Measurements from ENCODE around the gene EIF5B. TPM values are rescaled to one million over a fixed set of nuclear protein-coding genes. Genes with fewer than 3 reads are reported as not detected.
A peak's percentile ranks its signal among the peaks of the same experiment; 100 is the strongest.

Gene EIF5B
- total RNA-seq, 2 experiments from 2014 or later = 70.2 to 71.1 TPM

DNA sequence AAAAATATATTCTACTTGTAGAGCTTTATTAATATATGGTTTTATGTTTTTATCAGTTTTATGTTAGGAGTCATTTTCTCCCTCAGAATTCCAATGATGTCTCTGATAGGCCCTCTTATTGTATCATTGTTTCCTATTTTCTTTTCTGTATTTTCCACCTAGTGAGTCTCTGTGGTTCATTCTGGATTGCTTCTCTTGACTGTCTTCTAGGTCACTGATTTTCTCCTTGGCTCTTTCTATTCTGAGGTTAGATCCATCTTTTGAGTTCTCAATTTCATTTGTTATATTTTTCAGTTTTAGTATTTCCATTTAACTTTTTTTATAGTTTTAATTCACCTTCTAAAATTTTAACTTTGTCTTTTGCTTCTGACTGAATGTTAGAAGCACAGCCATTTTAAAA lies 37.6 kb downstream of the EIF5B start:
- intact Hi-C loops (cut with micrococcal nuclease) = no loop called here
- no peak for DNase-seq
- Mint-ChIP-seq H3K9me3 (no peaks in the 10 kb centered on the region), H3K27me3 (ENCODE audit: low read depth) (no peaks in the 10 kb centered on the region), H3K4me3 (no peak overlapping the region), H3K4me1 (ENCODE audit: low read depth) (peaks cover 24% of the 10 kb centered on the region), H3K27ac (no peak overlapping the region), H3K36me3 (ENCODE audit: low read depth) (peaks cover 54% of the 10 kb centered on the region)
- CTCF ChIA-PET = interaction anchor here (0.6 to 0.9 kb wide), 2 partner anchors 15 to 25 kb away, joined by 3 to 5 read pairs; no protein-coding TSS in a partner anchor

- Mint-ChIP-seq H3K27me3 (ENCODE audit: low read depth) (no peaks in the 10 kb centered on the region), H3K4me3 (no peak overlapping the region), H3K36me3 (ENCODE audit: low read depth) (peaks cover 60% of the 10 kb centered on the region), H3K27ac (peak overlapping the region; percentile 57), H3K4me1 (ENCODE audit: low read depth) (peaks cover 35% of the 10 kb centered on the region), H3K9me3 (no peaks in the 10 kb centered on the region)
- intact Hi-C loops (cut with micrococcal nuclease) = loop anchor here (2.0 kb wide), 1 partner anchor 40 kb away; the partner anchor contains the start of genes EIF5B and TXNDC9
- CTCF ChIA-PET = no interaction called here
- no peak for DNase-seq
These were observed 39.2 kb downstream of the EIF5B start for GRCh38 chr2:99376254-99376864.

DNA sequence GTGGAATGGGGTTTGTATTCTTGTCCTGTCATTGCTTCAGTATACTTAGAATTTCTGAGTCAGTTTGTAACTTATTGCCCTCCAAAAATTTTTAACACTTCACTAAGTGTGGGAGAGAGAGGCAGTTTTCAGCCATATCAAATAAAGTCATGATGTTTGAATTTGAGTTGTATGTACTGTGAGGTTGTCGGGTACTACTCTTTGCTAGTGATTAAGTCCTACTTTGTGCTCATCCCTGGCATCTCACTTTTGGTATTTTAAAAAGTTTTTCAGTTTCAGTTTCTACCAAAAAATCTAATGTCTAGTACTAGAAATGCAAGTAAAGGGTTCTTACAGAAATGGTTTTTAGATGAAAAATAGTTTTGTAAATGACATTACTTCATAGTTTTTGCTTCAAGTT lies 40.7 kb downstream of the EIF5B start:
- no peaks in the 10 kb centered on the region for H3K9me3 Mint-ChIP-seq
- intact Hi-C loops (cut with micrococcal nuclease) = loop anchor here (1.0 to 2.0 kb wide), 2 partner anchors 30 to 41 kb away; partner anchors contain the start of genes EIF5B and TXNDC9
- no peak overlapping the region for H3K27ac Mint-ChIP-seq
- peaks cover 35% of the 10 kb centered on the region for H3K4me1 Mint-ChIP-seq (ENCODE audit: low read depth)
- H3K27me3 Mint-ChIP-seq (ENCODE audit: low read depth) = no peaks in the 10 kb centered on the region
- DNase-seq = no peak
- CTCF ChIA-PET = no interaction called here
- no peak overlapping the region for H3K4me3 Mint-ChIP-seq
- H3K36me3 Mint-ChIP-seq (ENCODE audit: low read depth) = peaks cover 54% of the 10 kb centered on the region

GRCh38 chr2:99380376-99381010 lies 43.3 kb downstream of the EIF5B start:
- DNase-seq = no peak
- CTCF ChIA-PET = interaction anchor here (0.6 kb wide), 1 partner anchor 9 kb away, joined by 4 read pairs; no protein-coding TSS in a partner anchor
- H3K36me3 Mint-ChIP-seq (ENCODE audit: low read depth) = peaks cover 49% of the 10 kb centered on the region
- intact Hi-C loops (cut with micrococcal nuclease) = no loop called here
- H3K9me3 Mint-ChIP-seq = no peaks in the 10 kb centered on the region
- no peak overlapping the region for H3K27ac Mint-ChIP-seq
- no peak overlapping the region for H3K4me3 Mint-ChIP-seq
- no peaks in the 10 kb centered on the region for H3K27me3 Mint-ChIP-seq (ENCODE audit: low read depth)
- H3K4me1 Mint-ChIP-seq (ENCODE audit: low read depth) = peaks cover 35% of the 10 kb centered on the region

GRCh38 chr2:99382143-99382542 lies 45.0 kb downstream of the EIF5B start:
- no peaks in the 10 kb centered on the region for H3K9me3 Mint-ChIP-seq
- H3K36me3 Mint-ChIP-seq (ENCODE audit: low read depth) = peaks cover 43% of the 10 kb centered on the region
- H3K4me1 Mint-ChIP-seq (ENCODE audit: low read depth) = peaks cover 24% of the 10 kb centered on the region
- no peak overlapping the region for H3K27ac Mint-ChIP-seq
- no peak overlapping the region for H3K4me3 Mint-ChIP-seq
- H3K27me3 Mint-ChIP-seq (ENCODE audit: low read depth) = no peaks in the 10 kb centered on the region
- no peak for DNase-seq
- intact Hi-C loops (cut with micrococcal nuclease) = no loop called here
- CTCF ChIA-PET = interaction anchor here (1.0 kb wide), 1 partner anchor 16 kb away, joined by 3 read pairs; no protein-coding TSS in a partner anchor

- Mint-ChIP-seq H3K36me3 (ENCODE audit: low read depth) (peaks cover 31% of the 10 kb centered on the region), H3K4me3 (no peak overlapping the region), H3K4me1 (ENCODE audit: low read depth) (no peaks in the 10 kb centered on the region), H3K27me3 (ENCODE audit: low read depth) (no peaks in the 10 kb centered on the region), H3K27ac (no peak overlapping the region), H3K9me3 (no peaks in the 10 kb centered on the region)
- intact Hi-C loops (cut with micrococcal nuclease) = no loop called here
- DNase-seq = no peak
- CTCF ChIA-PET = no interaction called here
These were observed 48.8 kb downstream of the EIF5B start for GRCh38 chr2:99386011-99386410.

- DNase-seq = no peak
- peaks cover 23% of the 10 kb centered on the region for H3K36me3 Mint-ChIP-seq (ENCODE audit: low read depth)
- H3K4me1 Mint-ChIP-seq (ENCODE audit: low read depth) = no peaks in the 10 kb centered on the region
- H3K4me3 Mint-ChIP-seq = no peak overlapping the region
- CTCF ChIA-PET = interaction anchor here (1.2 kb wide), 1 partner anchor 53 kb away, joined by 4 read pairs; the partner anchor contains the start of gene TXNDC9
- no peaks in the 10 kb centered on the region for H3K9me3 Mint-ChIP-seq
- H3K27me3 Mint-ChIP-seq (ENCODE audit: low read depth) = no peaks in the 10 kb centered on the region
- no peak overlapping the region for H3K27ac Mint-ChIP-seq
- intact Hi-C loops (cut with micrococcal nuclease) = no loop called here
These were observed 51.7 kb downstream of the EIF5B start for GRCh38 chr2:99388892-99389291.

DNA sequence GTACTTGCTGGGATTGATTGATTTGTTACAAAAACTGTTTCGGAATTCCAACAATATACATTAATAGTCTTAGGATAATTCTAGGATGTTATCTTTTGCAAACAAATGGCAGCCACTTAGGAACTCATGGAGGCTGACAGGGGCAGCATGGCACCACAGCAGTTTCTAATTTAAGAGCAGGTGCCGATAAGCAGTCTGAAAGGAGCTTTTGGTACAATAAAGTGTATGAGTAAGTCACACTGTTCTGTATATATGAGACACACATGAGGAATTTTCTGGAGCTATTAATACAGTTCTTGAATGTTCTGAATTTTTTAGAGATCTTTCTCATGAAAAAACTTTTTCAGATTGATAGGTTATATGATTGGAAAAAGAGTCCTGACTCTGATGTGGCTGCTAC lies 52.2 kb downstream of the EIF5B start:
- Mint-ChIP-seq H3K36me3 (ENCODE audit: low read depth) (peaks cover 24% of the 10 kb centered on the region), H3K27ac (peak overlapping the region; percentile 59), H3K4me3 (no peak overlapping the region), H3K27me3 (ENCODE audit: low read depth) (no peaks in the 10 kb centered on the region), H3K9me3 (no peaks in the 10 kb centered on the region), H3K4me1 (ENCODE audit: low read depth) (no peaks in the 10 kb centered on the region)
- CTCF ChIA-PET = no interaction called here
- DNase-seq = no peak
- intact Hi-C loops (cut with micrococcal nuclease) = no loop called here

DNA sequence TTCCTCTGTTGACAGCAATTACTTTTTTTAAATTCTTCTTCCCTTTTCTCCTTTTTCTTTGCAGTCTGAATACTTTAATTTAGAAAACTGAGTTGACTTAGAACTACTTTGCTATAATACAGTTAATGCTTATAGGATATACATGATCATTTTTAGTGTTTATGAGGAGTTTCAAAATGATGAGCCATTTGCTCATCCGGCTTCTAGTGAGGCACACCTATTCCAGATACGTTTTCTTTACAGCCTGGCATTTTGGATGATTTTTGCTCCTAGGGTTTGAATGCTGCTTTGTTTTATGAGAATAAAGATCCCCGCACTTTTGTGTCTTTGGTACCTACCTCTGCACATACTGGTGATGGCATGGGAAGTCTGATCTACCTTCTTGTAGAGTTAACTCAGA lies 52.8 kb downstream of the EIF5B start:
- H3K4me1 Mint-ChIP-seq (ENCODE audit: low read depth) = no peaks in the 10 kb centered on the region

GRCh38 chr2:99395589-99396130 lies 58.5 kb downstream of the EIF5B start:
- no peaks in the 10 kb centered on the region for H3K27me3 Mint-ChIP-seq (ENCODE audit: low read depth)
- no peak for DNase-seq
- CTCF ChIA-PET = no interaction called here
- intact Hi-C loops (cut with micrococcal nuclease) = no loop called here
- peak overlapping the region; percentile 62 for H3K27ac Mint-ChIP-seq
- H3K9me3 Mint-ChIP-seq = no peaks in the 10 kb centered on the region
- H3K4me1 Mint-ChIP-seq (ENCODE audit: low read depth) = no peaks in the 10 kb centered on the region
- no peak overlapping the region for H3K4me3 Mint-ChIP-seq
- H3K36me3 Mint-ChIP-seq (ENCODE audit: low read depth) = peaks cover 24% of the 10 kb centered on the region

More for the DNA sequence above, 52.8 kb downstream of the EIF5B start:
- no peak for DNase-seq
- H3K27me3 Mint-ChIP-seq (ENCODE audit: low read depth) = no peaks in the 10 kb centered on the region
- intact Hi-C loops (cut with micrococcal nuclease) = no loop called here
- CTCF ChIA-PET = no interaction called here
- no peak overlapping the region for H3K4me3 Mint-ChIP-seq
- no peak overlapping the region for H3K27ac Mint-ChIP-seq
- peaks cover 20% of the 10 kb centered on the region for H3K36me3 Mint-ChIP-seq (ENCODE audit: low read depth)
- H3K9me3 Mint-ChIP-seq = no peaks in the 10 kb centered on the region

DNA sequence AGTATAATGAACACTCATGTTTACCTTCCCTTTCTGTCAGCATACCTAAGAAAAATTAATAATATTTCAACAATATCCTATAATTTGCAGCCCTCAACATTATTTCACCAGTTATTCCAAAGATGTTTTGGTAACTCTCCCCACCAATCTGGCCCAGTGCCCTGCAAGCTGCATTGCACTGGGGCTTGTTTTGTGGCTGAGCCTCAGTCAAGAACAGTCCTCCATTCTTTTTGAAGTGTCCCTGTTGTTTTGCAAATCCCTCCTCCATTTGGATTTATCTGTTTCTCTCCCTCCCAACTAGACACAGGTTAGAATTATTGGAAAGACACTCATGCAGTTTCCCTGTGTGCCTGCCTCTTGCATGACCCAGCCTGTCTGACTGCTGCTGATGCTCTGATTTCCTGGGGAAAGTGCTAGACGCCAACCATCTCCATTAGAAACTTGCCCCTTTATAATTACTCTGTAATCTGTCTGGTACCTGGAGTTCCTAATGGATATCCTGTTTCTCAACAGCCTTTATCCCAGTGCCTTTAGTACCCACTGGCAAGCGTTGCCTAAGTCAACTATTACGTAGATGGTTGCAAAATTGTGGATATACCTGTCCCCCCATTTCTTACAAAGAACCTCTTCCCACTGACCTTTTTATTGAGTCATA lies 60.2 kb downstream of the EIF5B start:
- no peak for DNase-seq
- Mint-ChIP-seq H3K4me3 (no peak overlapping the region), H3K27ac (peak overlapping the region; percentile 77), H3K27me3 (ENCODE audit: low read depth) (no peaks in the 10 kb centered on the region), H3K9me3 (no peaks in the 10 kb centered on the region), H3K4me1 (ENCODE audit: low read depth) (no peaks in the 10 kb centered on the region), H3K36me3 (ENCODE audit: low read depth) (peaks cover 18% of the 10 kb centered on the region)
- CTCF ChIA-PET = interaction anchor here (1.0 kb wide), 1 partner anchor 15 kb away, joined by 3 read pairs; no protein-coding TSS in a partner anchor
- intact Hi-C loops (cut with micrococcal nuclease) = no loop called here

DNA sequence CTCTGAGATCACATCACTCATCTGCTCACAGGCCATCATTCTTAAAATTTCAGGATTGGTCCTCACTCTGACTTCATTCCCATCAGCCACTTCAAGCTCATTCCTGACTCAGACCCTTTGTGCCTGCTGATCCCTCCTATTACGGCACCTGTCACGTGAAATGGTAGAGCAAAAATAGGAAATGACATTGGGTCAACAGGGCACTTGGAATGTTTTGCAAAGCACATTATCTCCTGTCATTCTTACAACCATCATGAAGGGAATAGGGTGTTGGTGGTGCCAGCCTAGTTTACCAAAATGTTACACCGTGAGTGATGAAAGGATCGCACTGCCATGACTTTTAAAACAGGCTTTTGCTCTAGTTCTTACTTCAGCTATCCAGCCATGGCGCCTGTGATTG lies 61.1 kb downstream of the EIF5B start:
- Mint-ChIP-seq H3K27me3 (ENCODE audit: low read depth) (no peaks in the 10 kb centered on the region), H3K4me1 (ENCODE audit: low read depth) (peaks cover 2% of the 10 kb centered on the region), H3K27ac (peak overlapping the region; percentile 44), H3K4me3 (no peak overlapping the region), H3K9me3 (no peaks in the 10 kb centered on the region), H3K36me3 (ENCODE audit: low read depth) (peaks cover 23% of the 10 kb centered on the region)
- no peak for DNase-seq
- CTCF ChIA-PET = interaction anchor here (1.0 kb wide), 1 partner anchor 15 kb away, joined by 3 read pairs; no protein-coding TSS in a partner anchor
- intact Hi-C loops (cut with micrococcal nuclease) = no loop called here

All from activated naive CD4-positive, alpha-beta T cell treated with anti-CD3 and anti-CD28 coated beads for 36 hours (primary cell).